Measurements from ENCODE around the gene DRP2. TPM values are rescaled to one million over a fixed set of nuclear protein-coding genes. Genes with fewer than 3 reads are reported as not detected.

The DRP2 gene
- total RNA-seq, 4 donors from 2014 or later = 0.17 to 0.22 TPM; not detected in 2

GRCh38 chrX:101252634-101253033 is 33.0 kb downstream of the DRP2 start:
- TF ChIP-seq CTCF (IDR thresholded peaks at IDR 0.05; ENCODE audit: low read depth) = no peak

- no peak for TF ChIP-seq CTCF (IDR thresholded peaks at IDR 0.05; ENCODE audit: low read depth)
Measured at GRCh38 chrX:101257448-101258258, 38.1 kb downstream of the DRP2 start.

- no peak for TF ChIP-seq CTCF (IDR thresholded peaks at IDR 0.05; ENCODE audit: low read depth)
Measured at GRCh38 chrX:101258259-101258581, 38.6 kb downstream of the DRP2 start.

GRCh38 chrX:101260435-101260834 is 40.8 kb downstream of the DRP2 start:
- no peak for TF ChIP-seq CTCF (IDR thresholded peaks at IDR 0.05; ENCODE audit: low read depth)

- no peak for TF ChIP-seq CTCF (IDR thresholded peaks at IDR 0.05; ENCODE audit: low read depth)
Measured at GRCh38 chrX:101262590-101262989, 43.0 kb downstream of the DRP2 start.

- no peak for TF ChIP-seq CTCF (IDR thresholded peaks at IDR 0.05; ENCODE audit: low read depth)
Measured at GRCh38 chrX:101263766-101264165, 44.2 kb downstream of the DRP2 start.

GRCh38 chrX:101265869-101266428 is 46.4 kb downstream of the DRP2 start:
- TF ChIP-seq CTCF (IDR thresholded peaks at IDR 0.05; ENCODE audit: low read depth) = no peak

Data from subcutaneous adipose tissue (tissue), 4 donors.